ENCODE data around the gene MC1R. TPM values are rescaled to one million over a fixed set of nuclear protein-coding genes. Genes with fewer than 3 reads are reported as not detected.

The MC1R gene
- total and polyA plus RNA-seq, 4 donors = 0.19 to 3.3 (median 0.30) TPM

- no peaks in the 10 kb centered on the region for H3K27me3 ChIP-seq (ENCODE audit: control insufficient read depth in 4 of 4, insufficient read depth in 4 of 4, low read length in 3 of 4)
- H3K36me3 ChIP-seq (ENCODE audit: control insufficient read depth in 4 of 4, insufficient read depth in 3 of 4, low read depth in 1 of 4, low read length in 3 of 4) = no peaks in the 10 kb centered on the region
- no peak overlapping the region for H3K9ac ChIP-seq (ENCODE audit: low read depth in 1 of 2, low read length in 2 of 2)
- no peak overlapping the region for H3K27ac ChIP-seq (ENCODE audit: low read depth in 1 of 2, low read length in 2 of 2)
- H3K4me1 ChIP-seq (ENCODE audit: control insufficient read depth in 4 of 4, insufficient read depth in 4 of 4, low read length in 3 of 4) = peaks cover 7 to 16% (median 9%) of the 10 kb centered on the region in 4 donors
- 29% methylated on average over 55 of the region's 55 CpGs for WGBS
- no peak for DNase-seq (ENCODE audit: low spot score)
- H3K9me3 ChIP-seq (ENCODE audit: control insufficient read depth in 4 of 4, low read length in 3 of 4) = no peaks in the 10 kb centered on the region
- no peak for TF ChIP-seq JUND (IDR thresholded peaks at IDR 0.05)
- TF ChIP-seq SP1 (IDR thresholded peaks at IDR 0.05) = no peak
- no peak for TF ChIP-seq FOXA2 (IDR thresholded peaks at IDR 0.05)
- TF ChIP-seq FOXA1 (IDR thresholded peaks at IDR 0.05) = no peak
- TF ChIP-seq ATF3 (IDR thresholded peaks at IDR 0.05) = no peak
- TF ChIP-seq YY1 (IDR thresholded peaks at IDR 0.05) = no peak
- TF ChIP-seq, protein P1, sequence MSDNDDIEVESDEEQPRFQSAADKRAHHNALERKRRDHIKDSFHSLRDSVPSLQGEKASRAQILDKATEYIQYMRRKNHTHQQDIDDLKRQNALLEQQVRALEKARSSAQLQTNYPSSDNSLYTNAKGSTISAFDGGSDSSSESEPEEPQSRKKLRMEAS (IDR thresholded peaks at IDR 0.05) = no peak
- TF ChIP-seq RXRA (IDR thresholded peaks at IDR 0.05) = no peak
- H3K4me3 ChIP-seq (ENCODE audit: low read depth in 1 of 3, low read length in 3 of 3) = peak overlapping the region in 2 of 3 donors; percentile 54 to 76
Observed at GRCh38 chr16:89949121-89949742, 30.6 kb downstream of the MC1R start.

- no peak overlapping the region for H3K4me3 ChIP-seq (ENCODE audit: low read depth in 1 of 3, low read length in 3 of 3)
- 94% methylated on average over 12 of the region's 12 CpGs for WGBS
- H3K9ac ChIP-seq (ENCODE audit: low read depth in 1 of 2, low read length in 2 of 2) = no peak overlapping the region
Observed at GRCh38 chr16:89949756-89950155, 31.1 kb downstream of the MC1R start.

More at GRCh38 chr16:89949756-89950155, 31.1 kb downstream of the MC1R start:
- no peak for DNase-seq (ENCODE audit: low spot score)
- H3K36me3 ChIP-seq (ENCODE audit: control insufficient read depth in 4 of 4, insufficient read depth in 3 of 4, low read depth in 1 of 4, low read length in 3 of 4) = no peaks in the 10 kb centered on the region
- H3K27ac ChIP-seq (ENCODE audit: low read depth in 1 of 2, low read length in 2 of 2) = no peak overlapping the region
- TF ChIP-seq HNF4G (IDR thresholded peaks at IDR 0.05) (no peak), FOXA2 (IDR thresholded peaks at IDR 0.05) (no peak), YY1 (IDR thresholded peaks at IDR 0.05) (no peak), CTCF (IDR thresholded peaks at IDR 0.05; ENCODE audit: low read depth, low read length, missing input control) (no peak), SP1 (IDR thresholded peaks at IDR 0.05) (no peak), RXRA (IDR thresholded peaks at IDR 0.05) (no peak), GABPA (IDR thresholded peaks at IDR 0.05 in 1 of 2, conservative IDR thresholded peaks at IDR 0.05 in 1 of 2) (no peak), RAD21 (IDR thresholded peaks at IDR 0.05) (no peak), TAF1 (conservative IDR thresholded peaks at IDR 0.05) (no peak), JUND (IDR thresholded peaks at IDR 0.05) (no peak), ATF3 (IDR thresholded peaks at IDR 0.05) (no peak)
- TF ChIP-seq, protein P2, sequence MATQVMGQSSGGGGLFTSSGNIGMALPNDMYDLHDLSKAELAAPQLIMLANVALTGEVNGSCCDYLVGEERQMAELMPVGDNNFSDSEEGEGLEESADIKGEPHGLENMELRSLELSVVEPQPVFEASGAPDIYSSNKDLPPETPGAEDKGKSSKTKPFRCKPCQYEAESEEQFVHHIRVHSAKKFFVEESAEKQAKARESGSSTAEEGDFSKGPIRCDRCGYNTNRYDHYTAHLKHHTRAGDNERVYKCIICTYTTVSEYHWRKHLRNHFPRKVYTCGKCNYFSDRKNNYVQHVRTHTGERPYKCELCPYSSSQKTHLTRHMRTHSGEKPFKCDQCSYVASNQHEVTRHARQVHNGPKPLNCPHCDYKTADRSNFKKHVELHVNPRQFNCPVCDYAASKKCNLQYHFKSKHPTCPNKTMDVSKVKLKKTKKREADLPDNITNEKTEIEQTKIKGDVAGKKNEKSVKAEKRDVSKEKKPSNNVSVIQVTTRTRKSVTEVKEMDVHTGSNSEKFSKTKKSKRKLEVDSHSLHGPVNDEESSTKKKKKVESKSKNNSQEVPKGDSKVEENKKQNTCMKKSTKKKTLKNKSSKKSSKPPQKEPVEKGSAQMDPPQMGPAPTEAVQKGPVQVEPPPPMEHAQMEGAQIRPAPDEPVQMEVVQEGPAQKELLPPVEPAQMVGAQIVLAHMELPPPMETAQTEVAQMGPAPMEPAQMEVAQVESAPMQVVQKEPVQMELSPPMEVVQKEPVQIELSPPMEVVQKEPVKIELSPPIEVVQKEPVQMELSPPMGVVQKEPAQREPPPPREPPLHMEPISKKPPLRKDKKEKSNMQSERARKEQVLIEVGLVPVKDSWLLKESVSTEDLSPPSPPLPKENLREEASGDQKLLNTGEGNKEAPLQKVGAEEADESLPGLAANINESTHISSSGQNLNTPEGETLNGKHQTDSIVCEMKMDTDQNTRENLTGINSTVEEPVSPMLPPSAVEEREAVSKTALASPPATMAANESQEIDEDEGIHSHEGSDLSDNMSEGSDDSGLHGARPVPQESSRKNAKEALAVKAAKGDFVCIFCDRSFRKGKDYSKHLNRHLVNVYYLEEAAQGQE (IDR thresholded peaks at IDR 0.05) = no peak
- peaks cover 7 to 16% (median 9%) of the 10 kb centered on the region in 4 donors for H3K4me1 ChIP-seq (ENCODE audit: control insufficient read depth in 4 of 4, insufficient read depth in 4 of 4, low read length in 3 of 4)
- H3K27me3 ChIP-seq (ENCODE audit: control insufficient read depth in 4 of 4, insufficient read depth in 4 of 4, low read length in 3 of 4) = no peaks in the 10 kb centered on the region
- H3K9me3 ChIP-seq (ENCODE audit: control insufficient read depth in 4 of 4, low read length in 3 of 4) = no peaks in the 10 kb centered on the region
